Pancreas (tissue), 10 donors: ENCODE data around the gene SASH1. TPM values are rescaled to one million over a fixed set of nuclear protein-coding genes. Genes with fewer than 3 reads are reported as not detected.

Source experiments
- ATAC-seq, 4 donors: fragments of 200-7000 bp; cut with Tn5 transposase; one replicate each; pipeline versions ENCODE4 v1.8.0 to v1.9.1; 2020; ENCODE audit warnings: mild to moderate bottlenecking in 4 of 4, moderate library complexity in 4 of 4
- DNase-seq, 6 donors: peaks; one replicate each; pipeline ENCODE4 v3.0.0-alpha.2; 2020
- FAIRE-seq: peaks from 2 replicates; lab custom pipeline; 2012; peaks lifted over from hg19 to GRCh38; lab: Jason Lieb, UNC
- H3K27ac ChIP-seq, 4 donors: fragments of 200-600 bp; sonication (generic); 1 replicate in 3 of 4; 2 replicates in 1 of 4; pipeline versions ENCODE4 v1.5.0 to v1.8.0; 2020
- H3K27me3 ChIP-seq, 4 donors: fragments of 200-600 bp; one replicate each; pipeline ENCODE4 v1.8.0; 2021
- H3K36me3 ChIP-seq, 3 donors: fragments of 200-600 bp; sonication (generic) in 1 of 3; one replicate each; pipeline versions ENCODE4 v1.5.0 to v1.8.0; 2020 to 2021
- H3K4me1 ChIP-seq, 3 donors: fragments of 200-600 bp; one replicate each; pipeline ENCODE4 v1.8.0; 2021
- H3K4me3 ChIP-seq, 4 donors: fragments of 200-600 bp; sonication (generic) in 2 of 4; one replicate each; pipeline versions ENCODE4 v1.5.0 to v1.8.0; 2020 to 2021
- H3K9me3 ChIP-seq, 4 donors: fragments of 200-600 bp; one replicate each; pipeline ENCODE4 v1.8.0; 2021
- WGBS, 2 donors: extraction: QIAGEN DNeasy Blood & Tissue Kit; methylation state at CpG; one replicate each; pipeline ENCODE4 v1.1.7; 2013; 5-methylcytosine and 5-hydroxymethylcytosine counted together
- intact Hi-C, 3 donors: fragments of 100-400 bp; cut with DNase I; formaldehyde crosslinking; loops; one replicate each; pipeline versions ENCODE4 v1.11.1 to v1.14.2; 2022
- polyA plus RNA-seq, 2 donors: library from polyadenylated mRNA; stranded (reverse); fragments of 200-250 nt; gene quantifications; one replicate each; pipeline ENCODE4 v1.2.3, GENCODE V29; 2013
- total RNA-seq, 6 donors: library from RNA; stranded (reverse); fragmentation: NEBNext Ultra II Directional in 4 of 6; extraction: Animal tissue kit (Norgen Biotek cat#: 25700) in 4 of 6; gene quantifications; one replicate each; pipeline versions ENCODE4 v1.2.1 to v1.2.4, GENCODE V29; 2021 to 2023
- TF ChIP-seq, protein P1 (sequence below), 4 donors: fragments of 200-600 bp; sonication (generic) in 3 of 4; IDR thresholded peaks; one replicate each; pipeline versions ENCODE4 v1.5.0 to v1.8.0; 2021; ENCODE audit warnings: antibody characterized with exemption in 4 of 4
- donor health status: healthy with polysubstance abuse.
- donor health status: DM: no; HTN: no; CAD: no; lungs with moderate emphysema.
- donor health status: DM: no; HTN: no; CAD: no.
- donor health status: control.
- donor health status: control.
- donor health status: Bipolar disorder and iron deficiency.
- donor health status: DM: yes; HTN: yes; CAD: no.
- donor health status: DM: no; HTN: no; CAD: no.
- donor health status: DM: no; HTN: no; CAD: no.
- donor health status: DM: yes; HTN: yes; CAD: no.

Gene SASH1
- total and polyA plus RNA-seq, 8 donors = 5.1 to 15.3 (median 8.9) TPM

DNA sequence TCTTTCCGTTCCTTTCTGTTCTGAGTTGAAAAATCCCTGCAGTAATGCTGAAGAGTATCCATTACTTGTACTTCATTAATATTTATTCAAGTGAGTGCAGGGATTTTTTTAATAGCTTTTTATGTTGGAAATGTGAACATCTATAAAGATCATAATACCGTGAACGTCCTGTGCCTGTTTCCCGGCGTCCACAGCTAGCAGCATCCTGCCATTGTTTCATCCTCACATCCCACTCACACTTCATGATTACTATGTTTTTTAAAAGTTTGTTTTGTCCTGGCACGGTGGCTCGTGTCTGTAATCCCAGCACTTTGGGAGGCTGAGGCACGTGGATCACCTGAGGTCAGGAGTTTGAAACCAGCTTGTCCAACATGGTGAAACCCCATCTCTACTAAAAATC, 54.3 kb downstream of the SASH1 start:
- no peaks in the 10 kb centered on the region for H3K9me3 ChIP-seq
- H3K4me3 ChIP-seq = no peak overlapping the region
- 87 to 91% methylated on average over 8 of the region's 8 CpGs for WGBS, 2 donors
- H3K4me1 ChIP-seq = peaks cover 0 to 13% (median 5%) of the 10 kb centered on the region in 3 donors
- TF ChIP-seq, protein P1, sequence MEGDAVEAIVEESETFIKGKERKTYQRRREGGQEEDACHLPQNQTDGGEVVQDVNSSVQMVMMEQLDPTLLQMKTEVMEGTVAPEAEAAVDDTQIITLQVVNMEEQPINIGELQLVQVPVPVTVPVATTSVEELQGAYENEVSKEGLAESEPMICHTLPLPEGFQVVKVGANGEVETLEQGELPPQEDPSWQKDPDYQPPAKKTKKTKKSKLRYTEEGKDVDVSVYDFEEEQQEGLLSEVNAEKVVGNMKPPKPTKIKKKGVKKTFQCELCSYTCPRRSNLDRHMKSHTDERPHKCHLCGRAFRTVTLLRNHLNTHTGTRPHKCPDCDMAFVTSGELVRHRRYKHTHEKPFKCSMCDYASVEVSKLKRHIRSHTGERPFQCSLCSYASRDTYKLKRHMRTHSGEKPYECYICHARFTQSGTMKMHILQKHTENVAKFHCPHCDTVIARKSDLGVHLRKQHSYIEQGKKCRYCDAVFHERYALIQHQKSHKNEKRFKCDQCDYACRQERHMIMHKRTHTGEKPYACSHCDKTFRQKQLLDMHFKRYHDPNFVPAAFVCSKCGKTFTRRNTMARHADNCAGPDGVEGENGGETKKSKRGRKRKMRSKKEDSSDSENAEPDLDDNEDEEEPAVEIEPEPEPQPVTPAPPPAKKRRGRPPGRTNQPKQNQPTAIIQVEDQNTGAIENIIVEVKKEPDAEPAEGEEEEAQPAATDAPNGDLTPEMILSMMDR (IDR thresholded peaks at IDR 0.05) = no peak
- no peaks in the 10 kb centered on the region for H3K27me3 ChIP-seq
- no peaks in the 10 kb centered on the region for H3K36me3 ChIP-seq
- H3K27ac ChIP-seq = no peak overlapping the region
- FAIRE-seq (no peak), ATAC-seq (no peak), DNase-seq (no peak)
- intact Hi-C loops = no loop called here

DNA sequence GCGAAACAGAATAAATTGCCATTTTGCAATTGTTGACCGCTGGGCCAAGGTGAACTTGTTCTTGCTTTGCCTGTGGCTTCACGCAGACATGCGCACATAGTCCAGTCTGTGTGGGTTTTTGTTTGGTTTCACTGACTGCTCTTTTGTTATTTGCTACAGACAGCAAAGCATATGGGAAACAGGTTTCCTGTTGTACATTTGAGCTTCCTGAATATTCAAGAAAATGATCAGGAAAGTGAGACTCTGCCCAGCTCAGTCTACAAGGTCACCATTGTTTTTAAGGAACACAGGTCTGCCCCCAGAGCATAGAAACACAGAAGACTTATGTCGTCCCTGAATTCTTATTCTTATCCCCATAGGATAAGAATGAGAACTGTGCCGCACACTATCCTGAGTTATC, 55.6 kb downstream of the SASH1 start:
- Histone ChIP-seq H3K36me3 (no peaks in the 10 kb centered on the region), H3K27ac (no peak overlapping the region), H3K4me3 (no peak overlapping the region), H3K4me1 (peaks cover 0 to 13% (median 0%) of the 10 kb centered on the region in 3 donors), H3K27me3 (no peaks in the 10 kb centered on the region), H3K9me3 (no peaks in the 10 kb centered on the region)
- TF ChIP-seq, protein P1 (IDR thresholded peaks at IDR 0.05) = no peak
- no peak for ATAC-seq
- DNase-seq = no peak
- no peak for FAIRE-seq
- WGBS, 2 donors = 82 to 88% methylated on average over 6 of the region's 6 CpGs
- intact Hi-C loops = no loop called here

DNA sequence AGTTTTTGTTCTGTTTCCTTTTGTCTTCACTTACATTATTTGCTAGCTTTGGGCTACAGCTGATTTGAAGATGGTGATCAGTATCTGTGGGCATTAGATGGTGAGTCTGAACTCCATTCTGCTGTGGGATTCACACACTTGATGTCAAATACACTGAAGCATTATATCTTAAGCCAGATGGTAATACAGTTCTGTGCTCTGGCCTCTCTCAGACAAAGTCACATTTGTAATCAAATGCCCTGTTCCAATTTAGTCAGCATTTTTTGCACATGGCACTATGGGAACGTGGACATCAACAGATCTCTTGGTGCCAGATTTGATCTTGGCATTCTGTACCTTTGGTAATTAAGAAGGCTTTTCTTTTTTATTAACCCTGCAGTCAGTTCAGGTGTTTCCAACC, 56.0 kb downstream of the SASH1 start:
- Histone ChIP-seq H3K9me3 (no peaks in the 10 kb centered on the region), H3K27ac (no peak overlapping the region), H3K36me3 (no peaks in the 10 kb centered on the region), H3K4me3 (no peak overlapping the region), H3K27me3 (no peaks in the 10 kb centered on the region), H3K4me1 (peaks cover 0 to 13% (median 0%) of the 10 kb centered on the region in 3 donors)
- DNase-seq (no peak), ATAC-seq (no peak), FAIRE-seq (no peak)
- TF ChIP-seq, protein P1 (IDR thresholded peaks at IDR 0.05) = no peak
- intact Hi-C loops = no loop called here
- 38% methylated on average over 1 of the region's 1 CpG for WGBS, 2 donors

DNA sequence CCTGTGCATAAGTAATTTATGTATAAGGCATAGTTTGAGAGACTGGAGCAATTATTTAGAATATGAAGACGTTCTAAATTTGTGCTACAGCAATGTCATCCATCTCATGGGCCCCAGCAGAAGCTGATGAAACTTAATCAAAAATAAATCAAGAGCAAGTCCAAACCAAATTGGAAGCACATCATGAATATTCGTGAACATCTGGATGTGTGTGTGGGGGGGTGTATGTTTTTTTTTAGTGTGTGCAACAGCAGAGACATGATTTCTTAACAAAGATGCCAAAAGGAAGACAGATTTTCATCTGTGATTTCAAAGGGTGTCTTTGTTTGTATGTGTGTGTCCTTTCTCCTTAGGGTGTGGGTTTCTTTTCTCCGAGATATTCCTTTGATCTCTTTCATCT, 58.9 kb downstream of the SASH1 start:
- Histone ChIP-seq H3K36me3 (no peaks in the 10 kb centered on the region), H3K4me3 (no peak overlapping the region), H3K9me3 (no peaks in the 10 kb centered on the region), H3K4me1 (no peaks in the 10 kb centered on the region), H3K27ac (no peak overlapping the region), H3K27me3 (no peaks in the 10 kb centered on the region)
- ATAC-seq (no peak), DNase-seq (no peak), FAIRE-seq (no peak)
- TF ChIP-seq, protein P1 (IDR thresholded peaks at IDR 0.05) = no peak
- intact Hi-C loops = no loop called here
- 63 to 76% methylated on average over 3 of the region's 3 CpGs for WGBS, 2 donors

DNA sequence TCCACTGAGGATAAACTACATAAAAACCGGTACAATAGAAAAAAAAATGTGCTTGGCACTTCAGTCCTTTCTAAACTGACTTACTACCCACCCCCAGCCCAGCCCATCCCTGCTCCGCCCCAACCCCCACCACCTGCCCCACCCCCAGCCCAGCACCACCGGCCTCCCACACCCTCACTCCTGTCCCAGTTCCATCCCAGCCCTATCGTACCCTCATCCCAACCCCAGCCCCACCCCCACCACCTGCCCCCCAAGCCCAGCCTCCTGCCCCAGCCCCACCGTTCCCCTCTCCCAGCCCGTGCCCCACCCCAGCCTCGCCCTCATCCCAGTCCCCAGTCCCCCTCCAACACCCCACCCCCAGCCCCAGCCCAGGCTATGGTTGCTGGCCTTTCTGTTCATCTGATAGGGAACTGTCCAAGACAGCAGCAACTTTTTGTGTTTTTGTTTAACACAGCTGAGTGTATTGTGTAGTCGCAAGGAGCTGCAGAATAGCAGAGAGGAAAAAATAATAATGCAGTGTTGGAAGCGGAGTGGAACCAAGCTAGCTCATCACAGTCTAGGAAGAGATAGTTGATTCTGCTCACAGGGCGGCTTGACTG, 61.9 kb downstream of the SASH1 start:
- Histone ChIP-seq H3K27me3 (no peaks in the 10 kb centered on the region), H3K4me1 (no peaks in the 10 kb centered on the region), H3K9me3 (no peaks in the 10 kb centered on the region), H3K4me3 (no peak overlapping the region), H3K36me3 (no peaks in the 10 kb centered on the region), H3K27ac (no peak overlapping the region)
- ATAC-seq (no peak), DNase-seq (no peak), FAIRE-seq (no peak)
- intact Hi-C loops = no loop called here
- TF ChIP-seq, protein P1 (IDR thresholded peaks at IDR 0.05) = no peak
- WGBS, 2 donors = 90 to 93% methylated on average over 10 of the region's 10 CpGs
